GM18520 (cell line): ENCODE measurements around the gene NADK.

ENCODE experiments used
- ATAC-seq: cut with Tn5 transposase; IDR thresholded peaks from one replicate; pipeline ENCODE4 v1.9.1; 2021; ENCODE audit not compliant: unreplicated experiment

Gene NADK, protein sequence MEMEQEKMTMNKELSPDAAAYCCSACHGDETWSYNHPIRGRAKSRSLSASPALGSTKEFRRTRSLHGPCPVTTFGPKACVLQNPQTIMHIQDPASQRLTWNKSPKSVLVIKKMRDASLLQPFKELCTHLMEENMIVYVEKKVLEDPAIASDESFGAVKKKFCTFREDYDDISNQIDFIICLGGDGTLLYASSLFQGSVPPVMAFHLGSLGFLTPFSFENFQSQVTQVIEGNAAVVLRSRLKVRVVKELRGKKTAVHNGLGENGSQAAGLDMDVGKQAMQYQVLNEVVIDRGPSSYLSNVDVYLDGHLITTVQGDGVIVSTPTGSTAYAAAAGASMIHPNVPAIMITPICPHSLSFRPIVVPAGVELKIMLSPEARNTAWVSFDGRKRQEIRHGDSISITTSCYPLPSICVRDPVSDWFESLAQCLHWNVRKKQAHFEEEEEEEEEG

DNA sequence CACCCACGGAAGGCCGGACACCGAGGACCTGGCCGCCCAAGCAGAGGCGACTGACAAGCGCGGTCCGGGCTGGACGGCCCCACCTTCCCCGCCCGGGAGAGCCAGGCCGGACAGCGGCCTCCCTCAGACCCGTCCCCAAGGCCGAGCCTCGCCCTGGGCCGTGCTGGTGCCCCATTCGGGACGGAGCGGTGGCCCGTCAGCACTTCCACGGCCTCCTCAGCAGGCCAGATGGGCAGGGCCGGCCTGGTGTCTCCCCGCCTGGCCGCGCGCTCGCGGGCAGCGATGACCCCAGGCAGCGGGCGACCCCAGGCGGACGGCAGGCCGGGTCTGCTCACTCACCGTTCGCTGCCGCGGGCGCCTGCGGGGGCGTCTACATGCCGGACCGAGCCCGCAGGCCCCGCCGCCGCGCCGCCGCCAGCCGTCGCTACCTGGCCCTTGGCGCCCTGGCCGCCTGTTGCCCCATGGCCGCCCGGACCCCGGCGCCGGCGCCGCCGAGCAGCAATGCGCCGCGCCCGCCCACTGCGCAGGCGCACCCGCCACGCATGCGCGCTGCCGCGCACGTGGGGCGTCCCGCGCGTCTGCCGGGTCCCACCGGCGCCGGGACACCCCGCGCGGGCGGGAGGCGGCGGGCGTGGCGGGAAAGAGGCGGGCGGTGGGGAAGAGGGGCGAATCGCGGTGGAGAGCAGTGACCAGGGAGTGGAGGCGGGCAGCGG is at the start of gene NADK:
Gene NADK, minus strand, starts transcription at position 521 of the 713 bp plus-strand sequence. CDS start 13,064 bp downstream, outside the sequence.
- ATAC-seq = peak; percentile 32

DNA sequence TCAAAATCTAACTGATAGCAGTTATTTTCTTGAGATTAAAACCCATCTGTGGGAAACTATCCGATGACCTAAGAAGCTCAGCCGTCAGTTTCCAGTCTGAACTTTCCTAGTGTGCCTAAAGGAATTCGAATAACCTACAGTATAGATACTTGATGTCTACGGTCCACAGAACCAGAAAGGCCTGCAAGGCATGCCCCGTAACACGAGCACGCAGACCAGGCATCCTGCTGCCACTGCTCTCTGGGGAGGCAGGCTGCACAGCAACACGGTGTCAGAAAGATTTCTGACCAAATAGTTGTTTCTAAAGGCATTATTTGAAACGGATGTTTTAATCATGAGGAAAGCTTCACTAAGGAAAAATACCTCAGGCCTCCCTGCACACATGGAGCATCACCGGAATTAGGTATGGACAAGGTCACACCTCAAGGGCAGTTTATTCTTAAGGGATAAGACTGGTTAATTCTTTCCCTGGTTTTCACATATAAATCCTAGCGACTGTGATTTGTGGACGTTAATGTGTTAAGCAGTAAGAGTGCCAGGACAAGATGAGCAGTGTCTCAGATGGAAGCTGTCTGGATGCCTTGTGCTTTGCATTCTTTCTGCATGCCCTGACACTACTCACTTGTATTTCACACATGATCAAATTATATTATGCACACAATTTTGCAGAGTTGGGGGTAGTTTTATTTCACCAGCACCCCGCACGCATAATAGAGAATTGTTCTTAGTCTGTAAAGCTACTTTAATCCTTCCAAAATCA is 49.0 kb upstream of the NADK start:
- no peak for ATAC-seq

DNA sequence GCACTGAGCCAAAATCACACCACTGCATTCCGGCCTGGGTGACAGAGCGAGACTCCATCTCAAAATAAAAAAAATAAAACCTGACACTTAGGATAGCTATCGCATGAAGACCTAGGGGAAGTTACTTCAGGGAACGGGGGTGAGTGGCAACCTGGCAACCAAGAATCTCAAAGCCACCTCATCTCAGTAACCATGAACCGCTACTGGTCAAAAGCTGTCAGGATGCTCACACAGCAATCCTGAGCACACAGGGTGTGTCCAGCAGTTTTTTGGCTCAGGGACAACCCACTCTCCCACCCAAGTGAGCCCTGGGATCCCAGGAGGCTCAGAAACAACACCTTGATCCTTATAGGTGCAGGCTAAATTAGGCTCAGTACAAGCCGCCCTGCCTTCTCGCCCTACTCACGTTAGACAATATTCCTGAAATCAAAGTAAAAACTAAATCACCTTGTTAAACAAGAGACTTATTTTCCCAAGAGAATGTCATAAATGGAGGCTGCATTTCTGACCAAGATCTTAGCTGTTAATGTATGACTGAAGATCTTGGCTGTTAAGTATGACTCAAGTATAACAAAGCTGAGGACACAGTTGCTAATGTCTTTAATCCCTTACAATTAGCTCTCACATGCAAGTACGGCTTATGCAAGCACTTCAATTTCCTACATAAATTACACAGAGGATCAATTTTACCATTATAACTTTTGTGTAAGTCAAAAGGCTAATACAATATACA is 48.3 kb upstream of the NADK start:
- no peak for ATAC-seq

DNA sequence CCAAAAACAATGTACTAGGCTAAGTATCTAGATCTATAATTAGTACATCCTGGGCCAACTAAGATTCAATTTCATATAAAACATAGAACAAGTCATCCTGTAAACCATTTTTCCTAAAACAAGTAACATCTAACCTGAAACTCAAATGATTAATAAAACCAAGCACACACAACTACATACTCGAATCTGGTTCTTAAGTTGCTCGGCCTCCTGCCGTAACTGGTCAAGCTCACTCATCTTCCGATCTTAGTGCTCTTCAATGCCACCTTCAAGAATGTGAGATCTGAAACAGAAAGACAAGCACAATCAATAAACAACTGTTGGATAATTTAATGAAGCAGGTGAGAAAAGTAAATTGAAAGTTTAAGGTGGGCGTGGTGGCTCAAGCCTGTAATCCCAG is 46.9 kb upstream of the NADK start:
- no peak for ATAC-seq

DNA sequence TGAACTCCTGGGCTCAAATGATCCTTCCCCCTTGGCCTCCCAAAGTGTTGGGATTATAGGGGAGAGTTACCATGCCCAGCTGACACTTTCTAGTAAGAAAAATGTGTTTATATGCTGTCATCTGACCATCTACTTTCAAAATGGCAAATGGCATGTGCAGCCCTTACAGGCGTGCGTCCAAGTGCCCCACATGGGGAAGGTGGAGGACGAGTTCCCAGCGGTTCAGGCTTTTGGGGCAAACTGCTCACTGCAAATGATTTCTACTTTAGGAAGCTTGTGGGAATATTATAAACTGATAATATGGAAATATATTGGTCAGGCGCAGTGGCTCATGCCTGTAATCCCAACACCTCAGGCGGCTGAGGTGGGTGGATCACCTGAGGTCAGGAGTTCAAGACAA is 41.5 kb upstream of the NADK start:
- ATAC-seq = no peak

DNA sequence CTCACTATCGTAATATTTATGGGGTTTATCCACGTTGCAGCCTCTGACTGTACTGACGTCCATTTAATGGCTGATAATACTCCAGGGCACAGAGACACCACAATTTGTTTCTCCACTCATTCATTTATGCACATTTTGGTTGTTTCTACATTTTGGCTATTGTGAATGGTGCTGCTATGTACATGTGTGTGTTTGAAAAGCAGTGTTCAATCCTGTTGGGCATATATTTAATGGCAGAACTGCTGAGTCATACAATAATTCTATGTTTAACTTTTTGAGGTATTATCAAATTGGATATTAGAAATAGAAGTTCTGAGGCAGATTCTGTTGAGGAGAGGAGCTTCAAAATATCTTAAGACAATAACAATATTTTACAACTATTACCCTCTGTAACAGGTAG is 39.0 kb upstream of the NADK start:
- no peak for ATAC-seq

DNA sequence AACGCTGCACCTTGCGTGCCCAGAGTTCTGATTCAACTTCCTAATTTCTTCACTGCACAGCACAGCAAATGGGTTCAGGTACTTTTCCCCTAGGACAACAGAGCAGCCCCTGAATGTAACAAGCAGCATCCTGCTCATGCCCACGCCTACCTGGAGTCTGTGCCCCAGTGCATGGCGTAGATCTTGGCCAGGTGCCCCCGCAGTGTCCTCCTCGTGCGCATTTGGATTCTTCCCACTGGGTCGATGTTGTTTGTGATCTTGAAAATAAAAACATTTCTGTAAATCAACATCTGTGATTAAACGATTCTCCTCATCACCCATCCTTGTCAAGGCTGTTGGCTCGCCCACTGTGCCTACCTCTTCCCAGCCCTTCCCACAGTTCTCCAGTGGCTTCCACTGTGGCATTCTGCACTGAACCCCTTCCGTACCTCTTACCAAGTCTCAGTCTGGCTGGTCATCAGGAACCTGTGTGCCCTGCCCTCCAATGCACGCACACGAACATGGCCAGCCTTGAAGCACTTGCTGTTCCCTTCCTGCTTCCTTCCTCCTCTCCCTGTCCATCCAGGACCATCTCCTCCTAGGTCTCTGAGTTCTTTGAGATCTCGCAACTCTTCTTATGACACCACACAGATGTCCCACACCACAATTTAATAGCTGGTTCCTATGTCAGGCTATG is 37.5 kb upstream of the NADK start:
- no peak for ATAC-seq

DNA sequence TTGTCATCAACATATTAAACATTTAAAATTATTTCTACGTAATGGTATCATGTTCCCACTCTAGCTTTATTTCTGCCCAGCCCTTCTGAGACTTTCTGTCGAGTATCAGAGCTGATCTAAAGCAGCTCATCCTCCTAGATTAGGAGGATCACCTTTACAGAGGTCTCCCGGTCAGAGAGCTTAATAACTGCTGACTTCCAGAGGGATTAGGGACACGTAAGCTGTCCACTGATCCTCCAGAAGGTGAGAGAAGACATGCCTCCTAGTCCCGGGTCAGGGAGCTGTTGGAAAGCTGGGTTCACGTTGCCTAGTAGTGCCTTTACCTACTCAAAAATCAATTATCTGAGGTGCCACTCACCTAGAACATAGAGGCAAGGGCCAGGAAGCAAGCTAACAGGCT is 31.2 kb upstream of the NADK start:
- ATAC-seq = no peak

DNA sequence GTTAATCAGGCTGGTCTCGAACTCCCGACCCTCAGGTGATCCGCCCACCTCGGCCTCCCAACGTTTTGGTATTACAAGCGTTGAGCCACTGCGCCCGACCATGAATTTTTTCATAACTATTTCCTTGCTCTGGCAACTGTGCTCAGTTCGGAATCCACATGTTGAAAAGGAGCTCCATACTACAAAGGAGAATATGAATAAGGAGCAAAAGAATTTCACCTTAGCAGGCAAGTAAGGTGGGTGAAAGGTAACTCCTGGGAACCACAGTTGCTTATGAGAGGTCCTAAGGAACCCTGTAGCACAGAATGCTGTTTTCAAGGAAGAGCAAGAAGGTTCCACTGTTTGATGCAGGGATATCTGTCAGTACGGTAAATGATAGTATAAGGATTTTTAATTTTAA is 29.9 kb upstream of the NADK start:
- ATAC-seq = no peak

DNA sequence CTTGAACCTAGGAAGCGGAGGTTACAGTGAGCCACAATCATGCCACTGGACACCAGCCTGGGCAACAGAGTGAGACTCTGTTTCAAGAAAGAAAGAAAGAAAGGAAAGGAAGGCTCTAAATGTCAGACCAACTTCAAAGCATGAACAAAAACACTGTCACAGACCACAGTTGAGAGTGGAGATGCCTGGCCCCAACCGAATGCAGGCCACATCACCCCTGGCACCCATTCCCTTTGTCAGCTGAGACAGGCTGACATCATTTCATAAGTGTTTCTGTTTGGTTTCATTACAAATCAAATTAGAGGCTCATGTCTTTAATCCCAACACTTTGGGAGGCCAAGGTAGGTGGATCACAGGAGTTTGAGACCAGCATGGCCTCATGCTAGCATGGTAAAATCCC is 28.6 kb upstream of the NADK start:
- no peak for ATAC-seq

DNA sequence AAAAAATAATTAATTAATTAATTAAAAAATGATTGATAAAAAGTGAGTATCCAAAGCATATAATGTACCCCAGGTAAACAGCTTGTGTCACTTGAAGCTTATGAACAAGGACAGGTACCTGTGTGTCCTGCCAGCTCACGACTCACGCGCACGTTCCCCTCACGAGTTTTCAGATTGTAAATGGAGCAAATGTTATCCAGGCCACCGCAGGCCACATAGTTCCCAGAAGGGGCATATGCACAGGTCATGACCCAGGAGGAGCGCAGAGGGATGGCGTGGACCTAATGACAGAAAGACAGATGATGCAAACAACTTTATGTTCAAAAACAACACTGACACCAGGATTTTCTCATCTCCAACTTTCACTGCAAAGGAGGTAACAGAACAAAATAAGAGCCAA is 26.0 kb upstream of the NADK start:
- no peak for ATAC-seq

DNA sequence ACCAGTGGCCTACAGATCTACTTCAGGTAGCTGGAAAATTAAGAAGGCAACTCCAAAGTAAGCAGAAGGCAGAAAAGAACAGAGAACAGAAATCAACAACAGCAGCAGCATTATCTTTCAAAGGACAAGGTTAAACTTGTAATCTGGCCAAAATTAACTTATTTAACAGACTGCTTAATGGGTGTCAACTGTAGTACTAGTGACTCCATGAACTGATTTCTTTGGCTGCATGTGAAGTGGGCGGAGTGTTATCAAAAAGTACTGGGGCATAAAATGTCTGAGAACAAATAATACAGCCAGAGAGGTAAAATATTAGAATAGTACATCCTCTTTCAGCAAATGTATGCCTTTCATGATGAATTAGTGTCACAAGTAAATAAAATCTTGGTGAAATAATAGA is 24.6 kb upstream of the NADK start:
- ATAC-seq = no peak

DNA sequence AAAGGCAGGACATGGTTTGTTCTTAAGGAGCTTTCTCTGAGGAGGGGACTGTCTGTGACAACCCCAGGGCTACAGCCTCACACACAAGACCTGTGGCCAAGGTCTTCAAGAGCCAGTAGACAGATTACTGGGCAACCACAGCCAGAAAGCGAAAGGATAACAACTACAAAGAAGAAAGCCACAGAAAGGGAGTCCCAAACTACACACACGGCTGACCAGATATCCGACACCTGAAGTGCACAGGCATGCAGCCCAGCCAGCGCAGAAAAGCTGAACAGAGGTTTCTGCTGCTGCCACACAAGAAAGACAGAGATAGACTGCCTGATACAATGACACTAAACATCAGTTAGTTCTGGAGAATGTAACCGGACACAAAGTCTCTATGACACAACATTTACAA is 21.4 kb upstream of the NADK start:
- peak; percentile 62 for ATAC-seq

DNA sequence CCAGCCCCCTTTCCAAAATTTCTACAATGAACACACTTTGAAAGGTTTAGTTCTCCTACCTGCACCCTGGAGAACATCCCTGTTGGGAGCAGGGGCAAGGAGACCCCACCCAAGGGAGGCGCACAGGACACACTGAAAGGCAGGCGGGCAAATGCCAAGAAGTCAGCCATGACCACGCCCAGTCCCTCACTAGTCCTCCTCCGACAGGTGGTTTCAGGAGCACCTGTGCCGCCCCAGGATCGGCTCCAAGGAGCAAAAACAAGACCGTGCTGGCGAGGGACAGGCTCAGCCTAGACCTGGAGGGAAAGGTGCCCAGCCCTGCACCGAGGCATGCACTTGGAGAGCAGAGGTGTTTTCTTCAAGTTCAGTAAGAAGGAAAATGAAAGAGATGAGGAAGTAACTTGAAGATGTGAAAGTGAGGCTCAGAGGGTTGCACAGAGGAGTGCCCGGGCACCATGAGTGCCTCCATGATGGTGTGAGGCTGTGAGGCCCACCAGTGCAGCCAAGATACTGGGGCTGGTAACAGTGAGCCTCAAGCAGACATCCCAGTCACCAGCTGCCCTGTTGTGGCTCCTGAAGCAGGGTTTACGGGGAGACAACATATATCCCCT is 19.6 kb upstream of the NADK start:
- no peak for ATAC-seq

DNA sequence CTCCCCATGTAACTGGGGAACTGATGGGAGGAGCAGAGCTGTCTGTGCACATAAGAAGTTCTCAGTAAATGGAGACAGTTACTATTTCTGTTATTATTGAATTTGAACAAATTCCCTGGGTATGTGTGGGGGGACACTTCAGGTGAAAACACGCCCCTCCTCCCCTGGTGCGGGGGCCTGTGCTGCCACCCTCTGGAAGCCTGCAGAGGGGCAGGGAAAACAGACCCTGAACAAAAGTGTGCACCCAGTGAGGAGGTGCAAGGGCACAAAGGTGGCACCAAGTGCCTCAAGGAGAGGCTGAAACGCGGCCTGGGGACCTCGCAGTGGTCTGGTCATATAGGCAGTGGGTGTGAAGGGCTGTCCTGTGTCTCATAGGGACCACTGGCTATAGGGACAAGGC is 18.2 kb upstream of the NADK start:
- no peak for ATAC-seq

DNA sequence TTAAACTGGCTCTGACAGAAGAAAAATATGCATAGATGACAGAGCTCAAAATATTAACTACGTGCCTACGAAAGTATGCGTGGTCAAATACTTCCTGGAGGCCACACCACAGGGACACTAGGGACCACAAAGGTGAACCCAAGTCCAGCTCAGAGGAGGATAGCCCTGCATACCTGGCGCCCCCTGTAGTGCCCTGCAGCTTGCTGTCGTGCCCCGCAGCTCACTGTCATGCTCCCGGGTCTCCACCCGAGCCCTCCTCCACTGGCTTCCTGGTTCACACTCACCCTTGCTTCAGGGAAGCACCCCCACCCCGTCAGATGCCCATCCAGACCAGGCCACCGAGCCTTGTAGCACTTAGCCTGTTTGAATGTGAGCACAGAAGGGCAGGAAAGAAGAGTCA is 16.7 kb upstream of the NADK start:
- ATAC-seq = no peak

DNA sequence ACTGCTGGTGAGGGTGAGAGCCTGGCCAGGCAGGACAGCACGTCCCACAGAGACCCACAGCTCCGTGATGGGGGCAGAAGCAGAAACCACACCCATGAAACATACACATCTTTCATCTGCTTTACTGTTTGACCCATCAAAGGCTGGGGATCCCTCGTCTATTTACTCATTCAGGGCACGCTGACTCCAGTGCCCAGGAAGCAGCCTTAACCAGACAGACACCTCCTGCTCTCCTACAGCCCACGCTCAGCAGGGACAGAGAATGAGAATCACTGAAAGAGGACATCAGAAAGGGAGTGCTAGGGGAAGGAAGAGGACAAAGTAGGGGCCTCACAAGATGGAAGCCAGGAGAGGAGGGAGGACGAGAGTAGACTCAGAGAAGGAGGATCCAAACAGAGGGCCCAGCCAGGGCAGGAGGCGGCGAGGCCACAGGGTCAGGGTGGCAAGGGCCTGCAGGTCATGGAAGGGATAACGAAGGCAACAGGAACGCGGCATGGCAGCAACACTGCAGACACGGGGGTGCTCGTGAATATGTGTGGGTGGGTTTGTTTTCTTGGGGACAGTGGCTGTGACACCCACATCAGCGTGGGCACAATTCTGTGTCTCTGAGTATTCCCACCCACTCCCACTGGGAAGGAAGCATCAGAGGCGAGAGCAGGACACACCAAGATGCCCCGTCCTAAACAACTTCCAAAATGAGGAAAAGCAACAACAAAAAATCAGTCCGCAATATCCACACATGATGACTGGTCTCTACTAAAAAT is 15.4 kb upstream of the NADK start:
- no peak for ATAC-seq

DNA sequence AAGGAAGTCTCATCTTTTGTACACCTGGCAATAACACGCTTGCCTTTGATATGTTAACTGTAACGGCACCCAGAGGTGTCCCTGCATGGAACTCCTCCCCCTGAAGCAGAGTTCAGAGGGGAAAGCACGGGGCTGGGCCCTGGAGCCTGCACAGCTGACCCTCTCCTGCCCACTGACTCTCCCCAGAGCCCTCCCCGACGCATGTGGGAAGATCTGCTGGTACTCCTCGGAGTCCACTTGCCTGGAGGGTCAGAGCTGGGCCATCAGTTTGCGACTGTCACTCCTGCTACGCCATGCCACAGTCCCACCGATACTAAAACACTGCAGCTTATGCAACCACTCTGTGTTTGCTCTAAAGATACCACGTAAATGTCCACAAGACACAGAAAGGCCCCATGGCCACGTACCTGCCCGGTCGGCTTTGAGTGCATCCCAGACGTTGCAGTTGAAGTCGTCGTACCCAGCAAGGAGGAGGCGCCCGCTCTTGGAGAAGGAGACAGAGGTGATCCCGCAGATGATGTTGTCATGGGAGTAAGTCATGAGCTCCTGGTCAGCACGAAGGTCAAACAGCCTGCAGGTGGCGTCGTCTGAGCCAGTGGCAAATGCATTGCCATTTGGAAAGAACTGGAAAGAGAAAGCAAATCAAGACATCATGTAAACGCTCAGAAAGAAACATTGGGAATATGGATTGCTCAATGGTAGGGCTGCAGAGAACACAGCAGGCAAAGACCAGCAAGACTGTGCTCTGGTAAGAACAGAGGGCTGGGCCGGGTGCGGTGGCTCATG is 10.6 kb upstream of the NADK start:
- ATAC-seq = no peak

DNA sequence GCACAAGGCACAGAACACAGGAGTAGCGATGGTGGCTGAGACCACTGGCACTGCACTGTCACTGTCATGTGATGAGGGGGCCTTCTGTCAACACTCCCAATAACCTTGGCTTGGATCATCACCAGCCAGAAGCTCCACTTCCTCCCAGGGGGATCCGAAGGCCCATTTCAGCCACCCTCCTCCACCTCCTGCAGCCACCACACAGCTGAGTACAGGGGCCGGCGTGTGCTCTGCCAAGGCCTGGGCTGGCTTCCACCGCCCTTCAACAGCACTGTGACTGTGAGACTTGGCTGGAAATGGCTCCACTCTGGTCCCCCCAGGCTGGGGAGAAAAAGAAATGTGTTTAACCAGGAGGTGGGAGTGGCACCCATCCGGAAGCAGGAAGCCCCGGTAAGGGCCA is 9.9 kb upstream of the NADK start:
- ATAC-seq = no peak
